Measurements from ENCODE around the gene CPED1. TPM values are rescaled to one million over a fixed set of nuclear protein-coding genes. Genes with fewer than 3 reads are reported as not detected.

The CPED1 gene
- polyA plus RNA-seq (2012; ENCODE audit: insufficient read length, low read depth): 0.16 TPM

DNA sequence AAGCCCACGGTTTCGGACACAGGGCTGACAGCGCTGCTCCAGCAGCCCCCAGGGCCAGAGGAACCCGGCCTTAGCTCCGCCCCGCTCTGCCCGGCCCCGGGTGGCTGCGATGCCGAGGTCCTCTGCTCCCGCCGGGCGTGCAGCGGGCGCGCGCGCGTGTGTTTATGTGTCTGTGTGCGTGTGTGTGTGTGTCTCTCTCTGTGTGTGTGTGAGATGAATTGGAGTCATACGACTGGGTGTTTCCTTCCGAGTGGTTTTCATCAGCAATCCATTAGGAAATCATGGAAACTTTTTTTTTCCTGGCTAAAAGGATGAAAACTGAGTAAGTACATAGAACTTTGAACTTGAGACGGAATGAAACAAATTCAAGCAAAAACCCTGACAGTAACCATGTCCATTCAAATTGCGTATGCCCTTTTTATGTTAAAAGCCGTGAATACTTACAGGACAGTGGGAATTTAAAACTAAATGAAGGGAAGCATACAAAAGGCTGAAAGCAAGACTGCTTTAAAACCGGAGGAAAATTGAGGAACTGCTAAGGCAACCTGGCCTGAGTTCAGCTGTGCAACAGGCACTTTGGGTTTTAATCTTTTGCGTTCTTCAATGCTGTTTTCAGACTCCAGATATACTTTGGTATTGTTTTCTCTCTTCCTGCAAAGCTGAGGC lies at the start of gene CPED1:
CPED1 (plus strand) TSS at position 121 of the 666 bp plus-strand sequence. CDS start 911 bp downstream, outside the sequence.
- TF ChIP-seq, protein P1, sequence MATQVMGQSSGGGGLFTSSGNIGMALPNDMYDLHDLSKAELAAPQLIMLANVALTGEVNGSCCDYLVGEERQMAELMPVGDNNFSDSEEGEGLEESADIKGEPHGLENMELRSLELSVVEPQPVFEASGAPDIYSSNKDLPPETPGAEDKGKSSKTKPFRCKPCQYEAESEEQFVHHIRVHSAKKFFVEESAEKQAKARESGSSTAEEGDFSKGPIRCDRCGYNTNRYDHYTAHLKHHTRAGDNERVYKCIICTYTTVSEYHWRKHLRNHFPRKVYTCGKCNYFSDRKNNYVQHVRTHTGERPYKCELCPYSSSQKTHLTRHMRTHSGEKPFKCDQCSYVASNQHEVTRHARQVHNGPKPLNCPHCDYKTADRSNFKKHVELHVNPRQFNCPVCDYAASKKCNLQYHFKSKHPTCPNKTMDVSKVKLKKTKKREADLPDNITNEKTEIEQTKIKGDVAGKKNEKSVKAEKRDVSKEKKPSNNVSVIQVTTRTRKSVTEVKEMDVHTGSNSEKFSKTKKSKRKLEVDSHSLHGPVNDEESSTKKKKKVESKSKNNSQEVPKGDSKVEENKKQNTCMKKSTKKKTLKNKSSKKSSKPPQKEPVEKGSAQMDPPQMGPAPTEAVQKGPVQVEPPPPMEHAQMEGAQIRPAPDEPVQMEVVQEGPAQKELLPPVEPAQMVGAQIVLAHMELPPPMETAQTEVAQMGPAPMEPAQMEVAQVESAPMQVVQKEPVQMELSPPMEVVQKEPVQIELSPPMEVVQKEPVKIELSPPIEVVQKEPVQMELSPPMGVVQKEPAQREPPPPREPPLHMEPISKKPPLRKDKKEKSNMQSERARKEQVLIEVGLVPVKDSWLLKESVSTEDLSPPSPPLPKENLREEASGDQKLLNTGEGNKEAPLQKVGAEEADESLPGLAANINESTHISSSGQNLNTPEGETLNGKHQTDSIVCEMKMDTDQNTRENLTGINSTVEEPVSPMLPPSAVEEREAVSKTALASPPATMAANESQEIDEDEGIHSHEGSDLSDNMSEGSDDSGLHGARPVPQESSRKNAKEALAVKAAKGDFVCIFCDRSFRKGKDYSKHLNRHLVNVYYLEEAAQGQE (IDR thresholded peaks at IDR 0.05; ENCODE audit: insufficient read depth in 1 of 2, low read depth in 2 of 2, low read length in 2 of 2): no peak
- TF ChIP-seq SIN3A (IDR thresholded peaks at IDR 0.05; ENCODE audit: borderline replicate concordance, insufficient read depth, low read length) (no peak), TAF1 (IDR thresholded peaks at IDR 0.05; ENCODE audit: borderline replicate concordance, insufficient read depth, low read length) (no peak), FOXP2 (optimal IDR thresholded peaks at IDR 0.05; ENCODE audit: borderline replicate concordance, extremely low read depth, extremely low read length, insufficient read depth) (no peak), POLR2AphosphoS5 (IDR thresholded peaks at IDR 0.05; ENCODE audit: low read depth, low read length) (no peak)

DNA sequence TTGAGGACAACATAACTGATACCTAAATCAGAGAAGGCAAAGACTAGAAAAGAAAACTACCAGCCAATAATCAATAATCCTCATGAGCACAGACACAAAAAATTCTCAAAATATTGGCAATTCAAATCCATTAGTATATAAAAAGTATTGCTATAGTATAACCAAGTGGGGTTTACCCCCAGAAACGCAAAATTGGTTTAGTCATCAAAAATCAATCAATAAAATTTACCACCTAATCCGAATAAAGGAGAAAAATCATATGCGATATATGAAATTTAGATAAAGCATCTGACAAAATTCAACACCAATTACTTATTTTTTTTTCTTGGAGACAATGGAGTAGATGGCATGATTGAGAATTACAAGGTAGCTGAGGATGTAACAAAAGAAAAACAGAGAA lies 49.2 kb upstream of the CPED1 start:
- TF ChIP-seq SIN3A (IDR thresholded peaks at IDR 0.05; ENCODE audit: borderline replicate concordance, insufficient read depth, low read length): no peak
- no peak for TF ChIP-seq POLR2AphosphoS5 (IDR thresholded peaks at IDR 0.05; ENCODE audit: low read depth, low read length)
- no peak for TF ChIP-seq FOXP2 (optimal IDR thresholded peaks at IDR 0.05; ENCODE audit: borderline replicate concordance, extremely low read depth, extremely low read length, insufficient read depth)
- TF ChIP-seq, protein P1 (IDR thresholded peaks at IDR 0.05; ENCODE audit: insufficient read depth in 1 of 2, low read depth in 2 of 2, low read length in 2 of 2): no peak

DNA sequence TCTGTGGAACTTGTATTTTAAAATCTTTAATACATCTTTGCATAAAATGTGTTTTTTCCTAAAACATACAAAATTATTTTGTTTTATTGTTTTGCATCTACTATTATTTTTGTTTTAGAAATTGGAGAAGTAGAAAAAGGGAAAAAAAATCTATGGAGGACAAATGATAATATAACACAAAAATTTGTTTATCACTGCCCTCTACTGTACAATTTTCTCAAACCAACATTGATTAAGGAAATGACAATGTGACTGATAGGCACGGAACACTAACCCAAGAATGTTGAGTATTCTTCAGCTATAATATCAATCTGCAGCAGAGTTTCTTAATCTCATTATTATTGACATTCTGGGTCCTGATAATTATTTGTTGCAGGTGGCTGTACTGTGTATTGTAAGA lies 47.4 kb upstream of the CPED1 start:
- no peak for TF ChIP-seq FOXP2 (optimal IDR thresholded peaks at IDR 0.05; ENCODE audit: borderline replicate concordance, extremely low read depth, extremely low read length, insufficient read depth)
- no peak for TF ChIP-seq POLR2AphosphoS5 (IDR thresholded peaks at IDR 0.05; ENCODE audit: low read depth, low read length)
- TF ChIP-seq, protein P1 (IDR thresholded peaks at IDR 0.05; ENCODE audit: insufficient read depth in 1 of 2, low read depth in 2 of 2, low read length in 2 of 2): no peak
- no peak for TF ChIP-seq TAF1 (IDR thresholded peaks at IDR 0.05; ENCODE audit: borderline replicate concordance, insufficient read depth, low read length)
- no peak for TF ChIP-seq SIN3A (IDR thresholded peaks at IDR 0.05; ENCODE audit: borderline replicate concordance, insufficient read depth, low read length)

- TF ChIP-seq SIN3A (IDR thresholded peaks at IDR 0.05; ENCODE audit: borderline replicate concordance, insufficient read depth, low read length): no peak
- no peak for TF ChIP-seq FOXP2 (optimal IDR thresholded peaks at IDR 0.05; ENCODE audit: borderline replicate concordance, extremely low read depth, extremely low read length, insufficient read depth)
- TF ChIP-seq POLR2AphosphoS5 (IDR thresholded peaks at IDR 0.05; ENCODE audit: low read depth, low read length): no peak
- TF ChIP-seq, protein P1 (IDR thresholded peaks at IDR 0.05; ENCODE audit: insufficient read depth in 1 of 2, low read depth in 2 of 2, low read length in 2 of 2): no peak
- no peak for TF ChIP-seq TAF1 (IDR thresholded peaks at IDR 0.05; ENCODE audit: borderline replicate concordance, insufficient read depth, low read length)
Measured at GRCh38 chr7:120941856-120942255, 46.7 kb upstream of the CPED1 start.
